Natural killer cell (primary cell): Measurements from ENCODE around the gene SPINK4. TPM values are rescaled to one million over a fixed set of nuclear protein-coding genes. Genes with fewer than 3 reads are reported as not detected.

Source experiments
- ATAC-seq, 3 donors: fragments of 150-1000 bp in 2 of 3; fragments of 200-7000 bp in 1 of 3; cut with Tn5 transposase; 1 replicate in 1 of 3; 2 replicates in 2 of 3; pipeline ENCODE4 v1.10.0; 2021; ENCODE audit warnings: mild to moderate bottlenecking in 2 of 3, moderate library complexity in 2 of 3
- DNase-seq, 2 donors: peaks; one replicate each; pipeline versions ENCODE4 v3.0.0 to v3.0.0-alpha.2; 2013 to 2021; ENCODE audit warnings: mixed read lengths in 1 of 2
- H3K27ac ChIP-seq: one replicate; pipeline ENCODE4 v1.5.1; 2013; ENCODE audit warnings: mild to moderate bottlenecking, low read length
- H3K27me3 ChIP-seq: one replicate; pipeline ENCODE4 v1.6.1; 2013; ENCODE audit warnings: low read length; ENCODE audit not compliant: control insufficient read depth, insufficient read depth
- H3K36me3 ChIP-seq: one replicate; pipeline ENCODE4 v1.6.1; 2013; ENCODE audit warnings: low read length; ENCODE audit not compliant: control insufficient read depth, insufficient read depth
- H3K4me1 ChIP-seq: one replicate; pipeline ENCODE4 v1.6.1; 2013; ENCODE audit warnings: low read length; ENCODE audit not compliant: control insufficient read depth, insufficient read depth
- H3K4me3 ChIP-seq: one replicate; pipeline ENCODE4 v1.5.1; 2013; ENCODE audit warnings: low read length
- H3K9me3 ChIP-seq: one replicate; pipeline ENCODE4 v1.6.1; 2013; ENCODE audit warnings: low read length; ENCODE audit not compliant: control insufficient read depth, insufficient read depth
- H3K27ac Mint-ChIP-seq, 2 donors: one replicate each; pipeline ENCODE4 v1.8.0; 2022; ENCODE audit warnings: mild to moderate bottlenecking in 2 of 2, mixed read lengths in 2 of 2, moderate library complexity in 1 of 2
- H3K27me3 Mint-ChIP-seq, 2 donors: one replicate each; pipeline ENCODE4 v1.8.0; 2022; ENCODE audit warnings: low read depth in 2 of 2, mixed read lengths in 2 of 2
- H3K36me3 Mint-ChIP-seq: one replicate; pipeline ENCODE4 v1.8.0; 2022; ENCODE audit warnings: mixed read lengths
- H3K4me1 Mint-ChIP-seq, 2 donors: one replicate each; pipeline ENCODE4 v1.8.0; 2022; ENCODE audit warnings: mixed read lengths in 2 of 2
- H3K4me3 Mint-ChIP-seq: one replicate; pipeline ENCODE4 v1.8.0; 2022; ENCODE audit warnings: mild to moderate bottlenecking, moderate library complexity, mixed read lengths
- H3K9me3 Mint-ChIP-seq, 2 donors: one replicate each; pipeline ENCODE4 v1.8.0; 2022; ENCODE audit warnings: mixed read lengths in 2 of 2
- CTCF ChIP-seq: fragments of 200-600 bp; IDR thresholded peaks from one replicate; pipeline ENCODE4 v1.8.0; 2022; ENCODE audit warnings: antibody characterized with exemption
- WGBS: methylation state at CpG from one replicate; pipeline ENCODE4 v1.1.7; 2013; ENCODE audit warnings: missing lambda C conversion rate; ENCODE audit not compliant: insufficient coverage; 5-methylcytosine and 5-hydroxymethylcytosine counted together
- intact Hi-C: fragments of 100-400 bp; cut with micrococcal nuclease; formaldehyde crosslinking; loops from one replicate; pipeline ENCODE4 v1.14.2; 2022
- total RNA-seq, 4 donors: library from RNA; stranded (reverse); fragments of 120-200 nt in 1 of 4; gene quantifications; one replicate each; pipeline versions ENCODE4 v1.2.3 to v1.2.4, GENCODE V29; 2013 to 2022

SPINK4 gene
- total RNA-seq, 3 donors from 2014 or later (not counting 1 experiment from before 2014, with no cell fraction given) = not detected

GRCh38 chr9:33263131-33264002 lies 23.4 kb downstream of the SPINK4 start:
- H3K27me3 Mint-ChIP-seq = no peaks in the 10 kb centered on the region
- Histone ChIP-seq H3K9me3 (no peaks in the 10 kb centered on the region), H3K4me3 (peak overlapping the region; percentile 96), H3K36me3 (peaks cover 39% of the 10 kb centered on the region), H3K4me1 (peaks cover 22% of the 10 kb centered on the region), H3K27me3 (no peaks in the 10 kb centered on the region), H3K27ac (peak overlapping the region; percentile 87)
- peak overlapping the region; percentile 84 for H3K4me3 Mint-ChIP-seq
- ATAC-seq = no peak
- intact Hi-C loops = loop anchor here (1.0 to 10.0 kb wide), 6 partner anchors 27 to 239 kb away; partner anchors contain the start of genes B4GALT1, DNAJA1, NFX1 and NOL6
- 7% methylated on average over 25 of the region's 25 CpGs for WGBS
- H3K4me1 Mint-ChIP-seq = peaks cover 46% of the 10 kb centered on the region in 2 donors
- H3K27ac Mint-ChIP-seq = peak overlapping the region; percentile 93 to 95
- no peaks in the 10 kb centered on the region for H3K9me3 Mint-ChIP-seq
- no peak for TF ChIP-seq CTCF
- peaks cover 13% of the 10 kb centered on the region for H3K36me3 Mint-ChIP-seq
- DNase-seq = no peak

GRCh38 chr9:33264003-33264472 lies 24.1 kb downstream of the SPINK4 start:
- intact Hi-C loops = loop anchor here (1.0 to 10.0 kb wide), 6 partner anchors 26 to 239 kb away; partner anchors contain the start of genes B4GALT1, DNAJA1, NFX1 and NOL6
- Histone ChIP-seq H3K4me1 (peaks cover 22% of the 10 kb centered on the region), H3K27me3 (no peaks in the 10 kb centered on the region), H3K9me3 (no peaks in the 10 kb centered on the region), H3K27ac (peak overlapping the region; percentile 87), H3K4me3 (peak overlapping the region; percentile 96), H3K36me3 (peaks cover 34% of the 10 kb centered on the region)
- TF ChIP-seq CTCF = no peak
- under 1% methylated on average over 37 of the region's 37 CpGs for WGBS
- peak overlapping the region; percentile 84 for H3K4me3 Mint-ChIP-seq
- H3K27me3 Mint-ChIP-seq = no peaks in the 10 kb centered on the region
- peak overlapping the region; percentile 93 to 95 for H3K27ac Mint-ChIP-seq
- H3K36me3 Mint-ChIP-seq = peaks cover 6% of the 10 kb centered on the region
- ATAC-seq (peak; percentile 1 to 5 (median 2)), DNase-seq (peak; percentile 51 to 63)
- no peaks in the 10 kb centered on the region for H3K9me3 Mint-ChIP-seq
- H3K4me1 Mint-ChIP-seq = peaks cover 40 to 41% of the 10 kb centered on the region in 2 donors

GRCh38 chr9:33264473-33265177 lies 24.7 kb downstream of the SPINK4 start, which contains the start of the genes BAG1 and CHMP5:
Gene BAG1, minus strand, starts transcription at chr9:33264708.
Gene CHMP5, plus strand, starts transcription at chr9:33265049. Its CDS starts 30 bp downstream, at chr9:33265079.
- Histone ChIP-seq H3K27me3 (no peaks in the 10 kb centered on the region), H3K9me3 (no peaks in the 10 kb centered on the region), H3K4me1 (peaks cover 22% of the 10 kb centered on the region), H3K4me3 (peak within 1 kb of the TSS; percentile 96), H3K27ac (peak within 1 kb of the TSS; percentile 91), H3K36me3 (peaks cover 31% of the 10 kb centered on the region)
- DNase-seq = peak; percentile 97 to 99
- intact Hi-C loops = loop anchor here (1.0 to 10.0 kb wide), 6 partner anchors 26 to 240 kb away; partner anchors contain the start of genes B4GALT1, DNAJA1, NFX1 and NOL6
- WGBS = 0% methylated on average over 67 of the region's 67 CpGs
- peak within 1 kb of the TSS; percentile 84 for H3K4me3 Mint-ChIP-seq
- ATAC-seq = peak; percentile 91 to 99 (median 93)
- peaks cover 40 to 41% of the 10 kb centered on the region in 2 donors for H3K4me1 Mint-ChIP-seq
- H3K27ac Mint-ChIP-seq = peak within 1 kb of the TSS; percentile 93 to 95
- no peaks in the 10 kb centered on the region for H3K27me3 Mint-ChIP-seq
- peaks cover 2% of the 10 kb centered on the region for H3K36me3 Mint-ChIP-seq
- TF ChIP-seq CTCF = no peak
- no peaks in the 10 kb centered on the region for H3K9me3 Mint-ChIP-seq
